T-cell (primary cell): ENCODE measurements around the gene TMC4. TPM values are rescaled to one million over a fixed set of nuclear protein-coding genes. Genes with fewer than 3 reads are reported as not detected.

Source experiments
- ATAC-seq, 4 experiments: fragments of 200-7000 bp in 3 of 4; fragments of 150-1000 bp in 1 of 4; cut with Tn5 transposase; replicated peaks in 1 of 4; 1 replicate in 3 of 4; 2 replicates in 1 of 4; pipeline ENCODE4 v1.10.0; 2021; ENCODE audit warnings: moderate library complexity in 3 of 4, mild to moderate bottlenecking in 2 of 4, moderate number of reproducible peaks in 1 of 4
- CTCF ChIA-PET, 2 donors: fragments of 300-600 bp; sonication (Branson Sonifier 250); formaldehyde crosslinking; loops; one replicate each; lab custom pipeline; 2022; ENCODE audit warnings: antibody characterized with exemption in 2 of 2; lab: Charles Lee
- POLR2A ChIA-PET, 2 donors: fragments of 300-600 bp; sonication (Branson Sonifier 250); formaldehyde crosslinking; loops; one replicate each; lab custom pipeline; 2022; ENCODE audit warnings: antibody characterized with exemption in 2 of 2; lab: Charles Lee
- DNase-seq, 35 experiments: peaks; one replicate each; pipeline versions ENCODE4 v3.0.0 to v3.0.0-alpha.2; 2013 to 2023
- H3K27ac ChIP-seq: one replicate; pipeline ENCODE4 v1.5.1; 2013; ENCODE audit warnings: low read length
- H3K27me3 ChIP-seq, 2 experiments: replicated peaks in 1 of 2; 1 replicate in 1 of 2; 2 replicates in 1 of 2; pipeline versions ENCODE4 v1.6.1 to v1.7.0; 2013; ENCODE audit warnings: low read length in 1 of 2, mixed read lengths in 1 of 2; ENCODE audit not compliant: control insufficient read depth in 2 of 2, insufficient read depth in 2 of 2; ENCODE audit errors: extremely low read depth in 1 of 2
- H3K36me3 ChIP-seq, 2 donors: 1 replicate in 1 of 2; 2 replicates in 1 of 2; pipeline versions ENCODE4 v1.6.1 to v1.7.0; 2013; ENCODE audit warnings: low read length in 1 of 2; ENCODE audit not compliant: control insufficient read depth in 2 of 2, insufficient read depth in 1 of 2; ENCODE audit errors: extremely low read depth in 1 of 2
- H3K4me1 ChIP-seq, 2 experiments: 1 replicate in 1 of 2; 2 replicates in 1 of 2; pipeline versions ENCODE4 v1.6.1 to v1.7.0; 2013; ENCODE audit warnings: low read length in 2 of 2, mixed read lengths in 1 of 2; ENCODE audit not compliant: insufficient read depth in 2 of 2, control insufficient read depth in 1 of 2; ENCODE audit errors: extremely low read depth in 1 of 2
- H3K4me3 ChIP-seq, 2 donors: 1 replicate in 1 of 2; 2 replicates in 1 of 2; pipeline versions ENCODE4 v1.5.1 to v1.7.0; 2013; ENCODE audit warnings: mild to moderate bottlenecking in 2 of 2, low read length in 1 of 2, moderate library complexity in 1 of 2; ENCODE audit not compliant: control insufficient read depth in 1 of 2; ENCODE audit errors: extremely low read depth in 1 of 2
- H3K9me3 ChIP-seq: 2 replicates; pipeline ENCODE4 v1.7.0; 2013
- H3K27ac Mint-ChIP-seq, 2 donors: one replicate each; pipeline ENCODE4 v1.8.0; 2020 to 2021; ENCODE audit warnings: mild to moderate bottlenecking in 2 of 2, mixed read lengths in 2 of 2
- H3K27me3 Mint-ChIP-seq, 2 donors: one replicate each; pipeline ENCODE4 v1.8.0; 2021 to 2022; ENCODE audit warnings: mixed read lengths in 2 of 2
- H3K36me3 Mint-ChIP-seq: one replicate; pipeline ENCODE4 v1.8.0; 2021; ENCODE audit warnings: mixed read lengths
- H3K4me1 Mint-ChIP-seq, 3 donors: one replicate each; pipeline ENCODE4 v1.8.0; 2020 to 2022; ENCODE audit warnings: mixed read lengths in 3 of 3, mild to moderate bottlenecking in 1 of 3
- H3K4me3 Mint-ChIP-seq, 3 donors: one replicate each; pipeline ENCODE4 v1.8.0; 2020 to 2022; ENCODE audit warnings: mild to moderate bottlenecking in 3 of 3, mixed read lengths in 3 of 3, moderate library complexity in 3 of 3
- H3K9me3 Mint-ChIP-seq, 3 donors: one replicate each; pipeline ENCODE4 v1.8.0; 2020 to 2022; ENCODE audit warnings: mixed read lengths in 3 of 3
- WGBS: methylation state at CpG from one replicate; pipeline ENCODE4 v1.1.5; 2013; ENCODE audit warnings: missing lambda C conversion rate; ENCODE audit not compliant: insufficient coverage; 5-methylcytosine and 5-hydroxymethylcytosine counted together
- total RNA-seq, 35 experiments: library from RNA in 6 of 35; stranded (reverse) in 6 of 35; fragments of 120-200 nt in 1 of 35; gene quantifications; one replicate each; pipeline versions ENCODE4 v1.2.1 to v1.2.4 and lab custom pipeline; 2013 to 2026

TMC4 gene
- total RNA-seq, 5 donors from 2014 or later (not counting 1 experiment from before 2014, with no cell fraction given) = 0.78 to 2.6 (median 1.4) TPM

DNA sequence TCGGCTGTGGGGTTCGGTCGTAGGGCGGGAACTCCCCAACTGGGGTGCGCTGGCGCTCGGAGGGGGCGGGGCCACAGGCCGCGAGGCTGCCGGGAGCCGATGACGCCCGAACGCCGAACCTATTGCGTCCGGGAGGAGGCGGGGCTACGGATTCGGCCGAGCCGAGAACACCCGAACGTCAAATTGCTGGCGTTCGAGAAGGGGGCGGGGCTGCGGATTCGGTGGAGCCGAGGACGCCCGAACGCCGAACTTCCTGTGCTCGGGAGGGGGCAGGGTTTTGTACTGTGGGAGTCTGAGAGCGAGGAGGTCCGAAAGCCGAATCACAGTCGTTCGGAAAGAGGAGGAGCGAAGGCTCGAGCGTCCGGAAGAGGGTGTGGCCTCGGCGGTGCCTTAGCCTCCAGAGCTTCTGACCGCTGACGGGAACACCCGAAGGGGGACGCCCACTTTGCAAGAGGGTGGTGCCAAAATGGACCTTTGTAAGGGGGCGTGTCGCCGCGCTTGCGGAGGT lies 17.6 kb upstream of the TMC4 start:
- Histone ChIP-seq H3K27ac (peak overlapping the region; percentile 100), H3K4me3 (peak overlapping the region; percentile 79 to 84), H3K4me1 (peaks cover 17 to 27% of the 10 kb centered on the region in 2 experiments), H3K27me3 (no peaks in the 10 kb centered on the region), H3K9me3 (no peaks in the 10 kb centered on the region), H3K36me3 (peaks cover 2 to 34% of the 10 kb centered on the region in 2 donors)
- ChIA-PET CTCF (interaction anchor here in 1 of 2 donors (1.0 to 3.2 kb wide), 5 partner anchors 8 to 53 kb away, joined by 3 to 26 read pairs (median 5); partner anchors contain the start of genes CNOT3 and LENG1), POLR2A (interaction anchor here in 1 of 2 donors (1.0 to 2.4 kb wide), 4 partner anchors 10 to 76 kb away, joined by 4 to 18 read pairs (median 6); partner anchors contain the start of genes CNOT3, RPS9 and TFPT)
- DNase-seq = peak; percentile 99 to 100 (median 100)
- peak overlapping the region; percentile 87 to 92 (median 92) for H3K4me3 Mint-ChIP-seq
- H3K27me3 Mint-ChIP-seq = no peaks in the 10 kb centered on the region
- peak overlapping the region; percentile 99 to 100 for H3K27ac Mint-ChIP-seq
- ATAC-seq = peak; percentile 64 to 67 (median 66)
- H3K9me3 Mint-ChIP-seq = no peaks in the 10 kb centered on the region
- peaks cover 42 to 52% (median 43%) of the 10 kb centered on the region in 3 donors for H3K4me1 Mint-ChIP-seq
- peaks cover 11% of the 10 kb centered on the region for H3K36me3 Mint-ChIP-seq
- 0% methylated on average over 51 of the region's 56 CpGs for WGBS

GRCh38 chr19:54189735-54190502 lies 17.0 kb upstream of the TMC4 start:
- DNase-seq (peak; percentile 99 to 100 (median 100)), ATAC-seq (peak; percentile 58 to 64 (median 61))
- peak overlapping the region; percentile 99 to 100 for H3K27ac Mint-ChIP-seq
- peak overlapping the region; percentile 100 for H3K27ac ChIP-seq
- H3K4me3 Mint-ChIP-seq = peak overlapping the region; percentile 87 to 92 (median 92)
- H3K36me3 Mint-ChIP-seq = peaks cover 7% of the 10 kb centered on the region
- no peaks in the 10 kb centered on the region for H3K27me3 ChIP-seq
- H3K36me3 ChIP-seq = peaks cover 2 to 30% of the 10 kb centered on the region in 2 donors
- peaks cover 17 to 27% of the 10 kb centered on the region in 2 experiments for H3K4me1 ChIP-seq
- ChIA-PET POLR2A (interaction anchor here (0.6 to 2.4 kb wide), 13 partner anchors 9 to 1464 kb away, joined by 3 to 30 read pairs (median 5); partner anchors contain the start of genes RPS9 (in 2 of the 2), CNOT3 (in 1 of the 2), LENG1 (in 1 of the 2) and MYADM (in 1 of the 2)), CTCF (interaction anchor here in 1 of 2 donors (0.9 to 3.2 kb wide), 12 partner anchors 9 to 1464 kb away, joined by 3 to 26 read pairs (median 4); partner anchors contain the start of genes CNOT3, LENG1 and RPS9)
- H3K4me1 Mint-ChIP-seq = peaks cover 42 to 52% (median 43%) of the 10 kb centered on the region in 3 donors
- peak overlapping the region; percentile 67 to 84 for H3K4me3 ChIP-seq
- H3K27me3 Mint-ChIP-seq = no peaks in the 10 kb centered on the region
- no peaks in the 10 kb centered on the region for H3K9me3 Mint-ChIP-seq
- no peaks in the 10 kb centered on the region for H3K9me3 ChIP-seq
- 0% methylated on average over 64 of the region's 65 CpGs for WGBS

GRCh38 chr19:54189145-54189734 lies 16.3 kb upstream of the TMC4 start, which contains the start of gene MBOAT7:
Gene MBOAT7 (minus strand): TSS chr19:54189580. CDS start chr19:54188508, 1,072 bp downstream.
- Mint-ChIP-seq H3K9me3 (no peaks in the 10 kb centered on the region), H3K27ac (peak within 1 kb of the TSS; percentile 99 to 100), H3K4me3 (peak within 1 kb of the TSS; percentile 87 to 92 (median 92)), H3K27me3 (no peaks in the 10 kb centered on the region), H3K36me3 (peaks cover 7% of the 10 kb centered on the region), H3K4me1 (peaks cover 42 to 52% (median 43%) of the 10 kb centered on the region in 3 donors)
- H3K9me3 ChIP-seq = no peaks in the 10 kb centered on the region
- DNase-seq (peak in 8 of 35 experiments; percentile 20 to 52 (median 40)), ATAC-seq (peak in 2 of 4 experiments; percentile 0 to 1)
- ChIA-PET POLR2A (interaction anchor here (0.6 to 2.4 kb wide), 10 partner anchors 10 to 1465 kb away, joined by 3 to 30 read pairs (median 5); partner anchors contain the start of genes RPS9 (in 2 of the 2), CNOT3 (in 1 of the 2), LENG1 (in 1 of the 2) and MYADM (in 1 of the 2)), CTCF (interaction anchor here in 1 of 2 donors (0.5 to 3.2 kb wide), 11 partner anchors 12 to 1465 kb away, joined by 3 to 26 read pairs (median 4); partner anchors contain the start of genes CNOT3 and RPS9)
- peaks cover 2 to 26% of the 10 kb centered on the region in 2 donors for H3K36me3 ChIP-seq
- peaks cover 17 to 27% of the 10 kb centered on the region in 2 experiments for H3K4me1 ChIP-seq
- peak within 1 kb of the TSS; percentile 100 for H3K27ac ChIP-seq
- peak within 1 kb of the TSS; percentile 67 to 84 for H3K4me3 ChIP-seq
- H3K27me3 ChIP-seq = no peaks in the 10 kb centered on the region
- WGBS = under 1% methylated on average over 56 of the region's 64 CpGs

DNA sequence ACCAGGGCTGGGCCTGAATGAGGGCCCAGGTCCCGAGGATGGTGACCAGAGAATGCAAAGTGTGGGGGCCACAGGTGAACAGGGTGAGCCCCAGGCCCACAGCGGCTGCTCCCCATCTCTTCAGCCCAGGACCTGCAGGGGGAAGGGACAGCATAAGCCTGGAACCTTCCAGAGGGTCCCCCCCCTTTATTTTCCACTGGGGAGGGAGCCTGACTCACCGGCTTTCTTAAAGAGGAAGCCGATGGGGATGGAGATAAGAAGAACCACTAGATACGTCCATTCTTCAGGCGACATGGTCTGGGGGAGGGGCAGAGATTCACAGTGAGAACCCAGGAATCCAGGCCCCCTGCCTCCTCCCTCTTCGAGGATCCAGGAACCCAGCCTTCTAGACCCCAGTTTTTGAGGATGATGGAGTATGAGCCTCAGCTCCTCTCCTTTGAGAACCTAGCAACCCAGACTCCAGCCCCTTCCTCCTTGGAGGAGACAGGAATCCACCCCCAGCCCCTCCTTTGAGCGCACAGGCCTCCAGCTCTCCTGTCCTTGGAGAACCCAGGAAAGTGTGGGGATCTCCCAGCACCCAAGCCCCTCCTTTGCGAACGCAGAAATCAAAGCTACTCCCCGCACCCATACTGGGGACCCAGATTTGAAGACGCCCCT lies 15.4 kb upstream of the TMC4 start:
- ATAC-seq (no peak), DNase-seq (peak in 10 of 35 experiments; percentile 18 to 57 (median 36))
- Histone ChIP-seq H3K9me3 (no peaks in the 10 kb centered on the region), H3K4me1 (peaks cover 17 to 27% of the 10 kb centered on the region in 2 experiments), H3K36me3 (peaks cover 2 to 17% of the 10 kb centered on the region in 2 donors), H3K4me3 (peak overlapping the region; percentile 53 to 67), H3K27ac (peak overlapping the region; percentile 62), H3K27me3 (no peaks in the 10 kb centered on the region)
- WGBS = 27% methylated on average over 7 of the region's 12 CpGs
- Mint-ChIP-seq H3K27me3 (no peaks in the 10 kb centered on the region), H3K27ac (peak overlapping the region; percentile 76 to 78), H3K4me1 (peaks cover 39 to 49% (median 41%) of the 10 kb centered on the region in 3 donors), H3K9me3 (no peaks in the 10 kb centered on the region), H3K4me3 (peak overlapping the region; percentile 78 to 92 (median 92)), H3K36me3 (peaks cover 5% of the 10 kb centered on the region)
- POLR2A ChIA-PET = interaction anchor here (0.7 to 1.2 kb wide), 2 partner anchors 29 to 44 kb away, joined by 3 to 6 read pairs; partner anchors contain the start of gene LENG1 (in 1 of the 2)
- CTCF ChIA-PET = interaction anchor here in 1 of 2 donors (0.6 to 1.7 kb wide), 6 partner anchors 11 to 1466 kb away, joined by 3 to 12 read pairs (median 4); no protein-coding TSS in a partner anchor

- POLR2A ChIA-PET = no interaction called here
- Mint-ChIP-seq H3K27me3 (no peaks in the 10 kb centered on the region), H3K36me3 (no peaks in the 10 kb centered on the region), H3K4me3 (peak overlapping the region; percentile 78 to 92 (median 92)), H3K4me1 (peaks cover 26 to 35% (median 28%) of the 10 kb centered on the region in 3 donors), H3K9me3 (no peaks in the 10 kb centered on the region), H3K27ac (peak overlapping the region; percentile 6 to 84)
- CTCF ChIA-PET = interaction anchor here in 1 of 2 donors (0.6 to 0.7 kb wide), 2 partner anchors 26 to 28 kb away, joined by 4 to 7 read pairs; partner anchors contain the start of gene LENG1
- WGBS = 96% methylated on average over 7 of the region's 11 CpGs
- Histone ChIP-seq H3K4me3 (no peak overlapping the region), H3K9me3 (no peaks in the 10 kb centered on the region), H3K27me3 (no peaks in the 10 kb centered on the region), H3K27ac (no peak overlapping the region), H3K36me3 (peaks cover 2 to 8% of the 10 kb centered on the region in 2 donors), H3K4me1 (peaks cover 15 to 20% of the 10 kb centered on the region in 2 experiments)
- no peak for ATAC-seq
- DNase-seq = no peak
Observed at GRCh38 chr19:54186934-54187381, 14.0 kb upstream of the TMC4 start.
